ENCODE data around the gene PLXNA2. TPM values are rescaled to one million over a fixed set of nuclear protein-coding genes. Genes with fewer than 3 reads are reported as not detected.

Gene PLXNA2
- total RNA-seq, 8 experiments from 2014 or later, result 14.3 to 50.5 (median 34.1) TPM

- no peak for ATAC-seq (replicated peaks in 6 of 8)
- no peak overlapping the region for H3K27ac ChIP-seq
- in situ Hi-C loops (cut with MboI; ENCODE audit: low pct_unique_long_range_greater_than_20kb in 2 of 9, low sequenced_read_pairs in 9 of 9, unreplicated experiment in 9 of 9), result no loop called here
- peaks cover 30 to 40% of the 10 kb centered on the region in 2 donors for H3K4me1 ChIP-seq (replicated peaks in 1 of 2)
- no peak overlapping the region for H3K4me3 ChIP-seq
- 0 to 96% (median 91%) methylated on average over 1 to 6 of the region's 7 CpGs; no CpG with 5 or more reads in 1 of the 10 experiments for WGBS, 10 experiments
Measured at GRCh38 chr1:208187499-208188041, 56.6 kb downstream of the PLXNA2 start.

GRCh38 chr1:208185801-208186231, 58.4 kb downstream of the PLXNA2 start:
- H3K27ac ChIP-seq, result no peak overlapping the region
- no peak overlapping the region for H3K4me3 ChIP-seq
- in situ Hi-C loops (cut with MboI; ENCODE audit: low pct_unique_long_range_greater_than_20kb in 2 of 9, low sequenced_read_pairs in 9 of 9, unreplicated experiment in 9 of 9), result no loop called here
- ATAC-seq (replicated peaks in 6 of 8), result no peak
- 83 to 100% (median 92%) methylated on average over 1 to 3 of the region's 3 CpGs; no CpG with 5 or more reads in 3 of the 10 experiments for WGBS, 10 experiments
- peaks cover 45 to 58% of the 10 kb centered on the region in 2 donors for H3K4me1 ChIP-seq (replicated peaks in 1 of 2)

- in situ Hi-C loops (cut with MboI; ENCODE audit: low pct_unique_long_range_greater_than_20kb in 2 of 9, low sequenced_read_pairs in 9 of 9, unreplicated experiment in 9 of 9), result no loop called here
- H3K4me3 ChIP-seq, result no peak overlapping the region
- ATAC-seq (replicated peaks in 6 of 8), result peak in 1 of 8 experiments; percentile 6
- H3K27ac ChIP-seq, result no peak overlapping the region
- H3K4me1 ChIP-seq (replicated peaks in 1 of 2), result peaks cover 52 to 65% of the 10 kb centered on the region in 2 donors
- WGBS, 10 experiments, result 49 to 100% (median 69%) methylated on average over 1 to 5 of the region's 5 CpGs; no CpG with 5 or more reads in 2 of the 10 experiments
Measured at GRCh38 chr1:208184966-208185654, 59.1 kb downstream of the PLXNA2 start.

GRCh38 chr1:208183977-208184911, 59.9 kb downstream of the PLXNA2 start:
- ATAC-seq (replicated peaks in 6 of 8), result peak; percentile 38 to 96 (median 74)
- Histone ChIP-seq H3K4me1 (replicated peaks in 1 of 2) (peaks cover 61 to 74% of the 10 kb centered on the region in 2 donors), H3K27ac (no peak overlapping the region), H3K4me3 (no peak overlapping the region)
- in situ Hi-C loops (cut with MboI; ENCODE audit: low pct_unique_long_range_greater_than_20kb in 2 of 9, low sequenced_read_pairs in 9 of 9, unreplicated experiment in 9 of 9), result no loop called here
- 0 to 100% (median 72%) methylated on average over 1 to 8 of the region's 8 CpGs; no CpG with 5 or more reads in 3 of the 10 experiments for WGBS, 10 experiments

DNA sequence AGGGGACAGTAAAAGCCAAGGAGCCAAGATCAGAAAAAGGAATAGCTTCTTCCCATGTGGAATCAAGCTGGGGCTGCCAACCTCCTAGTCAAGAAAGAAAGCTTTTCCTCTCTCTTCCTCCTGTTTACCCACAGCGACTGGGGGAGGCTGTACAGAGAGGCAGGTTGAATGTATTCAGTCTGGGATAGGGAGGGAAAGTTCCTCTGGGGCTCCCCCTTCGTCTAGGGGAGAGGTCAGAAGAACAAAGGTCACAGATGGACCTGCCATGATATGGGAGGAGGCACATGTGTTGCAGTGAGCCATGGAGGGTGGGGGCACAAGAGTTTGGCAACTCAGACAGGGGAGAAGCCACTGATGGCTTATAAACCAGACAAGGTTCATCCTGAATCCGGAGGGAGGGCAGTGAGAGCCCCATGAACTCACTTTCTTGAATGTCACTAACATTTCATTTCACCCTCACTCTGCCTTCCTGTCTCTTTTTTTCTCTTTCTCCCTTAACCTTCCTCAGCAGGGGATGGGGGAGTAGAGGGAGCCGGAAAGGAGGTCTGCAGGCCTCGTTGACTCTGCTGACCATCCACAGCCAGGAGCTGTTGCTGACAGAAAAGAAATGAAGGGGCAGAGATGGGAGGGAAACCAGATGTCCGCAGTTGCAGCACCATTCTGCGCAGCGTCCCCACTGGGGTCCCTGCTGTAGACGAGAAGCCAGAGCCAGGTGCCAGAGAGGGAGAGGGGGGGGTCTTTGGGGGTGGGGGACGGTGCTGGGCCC, 61.1 kb downstream of the PLXNA2 start:
- Histone ChIP-seq H3K4me3 (no peak overlapping the region), H3K4me1 (replicated peaks in 1 of 2) (peaks cover 73 to 85% of the 10 kb centered on the region in 2 donors), H3K27ac (no peak overlapping the region)
- no peak for ATAC-seq (replicated peaks in 6 of 8)
- in situ Hi-C loops (cut with MboI; ENCODE audit: low pct_unique_long_range_greater_than_20kb in 2 of 9, low sequenced_read_pairs in 9 of 9, unreplicated experiment in 9 of 9), result no loop called here
- 20 to 100% (median 40%) methylated on average over 1 to 7 of the region's 10 CpGs; no CpG with 5 or more reads in 3 of the 10 experiments for WGBS, 10 experiments

DNA sequence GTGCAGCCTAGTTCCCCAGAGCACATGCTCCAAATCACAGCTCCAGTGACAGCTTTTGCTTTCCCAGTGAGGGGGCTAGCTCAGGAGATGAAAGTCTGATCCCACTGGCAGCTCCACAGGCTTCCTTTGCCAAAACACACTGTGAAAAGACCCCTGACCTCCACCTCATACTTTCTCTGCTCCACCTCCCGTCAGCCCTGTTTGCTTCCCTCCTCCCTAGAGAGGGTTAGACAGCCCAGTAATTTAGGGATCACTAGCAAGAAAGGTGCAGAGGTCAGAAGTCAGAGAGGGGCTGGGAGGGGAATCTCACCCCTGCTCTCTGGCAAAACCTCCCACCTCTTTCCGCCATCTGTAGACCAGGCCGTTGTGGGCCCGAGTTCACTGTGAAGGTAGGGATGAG, 62.8 kb downstream of the PLXNA2 start:
- H3K4me1 ChIP-seq (replicated peaks in 1 of 2), result peaks cover 85 to 94% of the 10 kb centered on the region in 2 donors
- in situ Hi-C loops (cut with MboI; ENCODE audit: low pct_unique_long_range_greater_than_20kb in 2 of 9, low sequenced_read_pairs in 9 of 9, unreplicated experiment in 9 of 9), result no loop called here
- H3K4me3 ChIP-seq, result no peak overlapping the region
- 8 to 95% (median 25%) methylated on average over 3 of the region's 4 CpGs; no CpG with 5 or more reads in 6 of the 10 experiments for WGBS, 10 experiments
- peak overlapping the region; percentile 3 to 11 for H3K27ac ChIP-seq
- ATAC-seq (replicated peaks in 6 of 8), result peak in 1 of 8 experiments; percentile 8

- 0 to 100% (median 57%) methylated on average over 1 to 7 of the region's 7 CpGs; no CpG with 5 or more reads in 2 of the 10 experiments for WGBS, 10 experiments
- ATAC-seq (replicated peaks in 6 of 8), result no peak
- in situ Hi-C loops (cut with MboI; ENCODE audit: low pct_unique_long_range_greater_than_20kb in 2 of 9, low sequenced_read_pairs in 9 of 9, unreplicated experiment in 9 of 9), result no loop called here
- H3K4me3 ChIP-seq, result no peak overlapping the region
- H3K27ac ChIP-seq, result no peak overlapping the region
- peaks cover 88% of the 10 kb centered on the region in 2 donors for H3K4me1 ChIP-seq (replicated peaks in 1 of 2)
Measured at GRCh38 chr1:208180421-208180820, 63.8 kb downstream of the PLXNA2 start.

- in situ Hi-C loops (cut with MboI; ENCODE audit: low pct_unique_long_range_greater_than_20kb in 2 of 9, low sequenced_read_pairs in 9 of 9, unreplicated experiment in 9 of 9), result no loop called here
- no peak overlapping the region for H3K4me3 ChIP-seq
- peaks cover 84 to 85% of the 10 kb centered on the region in 2 donors for H3K4me1 ChIP-seq (replicated peaks in 1 of 2)
- peak overlapping the region in 1 of 2 donors; percentile 19 for H3K27ac ChIP-seq
- ATAC-seq (replicated peaks in 6 of 8), result peak in 7 of 8 experiments; percentile 0 to 79 (median 72)
- WGBS, 10 experiments, result 0 to 47% (median 5%) methylated on average over 3 to 4 of the region's 7 CpGs; no CpG with 5 or more reads in 6 of the 10 experiments
Measured at GRCh38 chr1:208179961-208180409, 64.2 kb downstream of the PLXNA2 start.

- no peak overlapping the region for H3K4me3 ChIP-seq
- in situ Hi-C loops (cut with MboI; ENCODE audit: low pct_unique_long_range_greater_than_20kb in 2 of 9, low sequenced_read_pairs in 9 of 9, unreplicated experiment in 9 of 9), result no loop called here
- peaks cover 78 to 84% of the 10 kb centered on the region in 2 donors for H3K4me1 ChIP-seq (replicated peaks in 1 of 2)
- H3K27ac ChIP-seq, result peak overlapping the region; percentile 7 to 19
- ATAC-seq (replicated peaks in 6 of 8), result peak in 5 of 8 experiments; percentile 2 to 19 (median 5)
- WGBS, 10 experiments, result 0 to 60% (median 26%) methylated on average over 1 to 6 of the region's 6 CpGs; no CpG with 5 or more reads in 4 of the 10 experiments
Measured at GRCh38 chr1:208179263-208179816, 64.8 kb downstream of the PLXNA2 start.

- Histone ChIP-seq H3K4me3 (no peak overlapping the region), H3K4me1 (replicated peaks in 1 of 2) (peaks cover 67 to 84% of the 10 kb centered on the region in 2 donors), H3K27ac (no peak overlapping the region)
- in situ Hi-C loops (cut with MboI; ENCODE audit: low pct_unique_long_range_greater_than_20kb in 2 of 9, low sequenced_read_pairs in 9 of 9, unreplicated experiment in 9 of 9), result no loop called here
- peak in 2 of 8 experiments; percentile 6 to 39 for ATAC-seq (replicated peaks in 6 of 8)
- WGBS, 10 experiments, result 0 to 67% (median 38%) methylated on average over 1 to 2 of the region's 2 CpGs; no CpG with 5 or more reads in 4 of the 10 experiments
Measured at GRCh38 chr1:208178091-208178529, 66.1 kb downstream of the PLXNA2 start.

DNA sequence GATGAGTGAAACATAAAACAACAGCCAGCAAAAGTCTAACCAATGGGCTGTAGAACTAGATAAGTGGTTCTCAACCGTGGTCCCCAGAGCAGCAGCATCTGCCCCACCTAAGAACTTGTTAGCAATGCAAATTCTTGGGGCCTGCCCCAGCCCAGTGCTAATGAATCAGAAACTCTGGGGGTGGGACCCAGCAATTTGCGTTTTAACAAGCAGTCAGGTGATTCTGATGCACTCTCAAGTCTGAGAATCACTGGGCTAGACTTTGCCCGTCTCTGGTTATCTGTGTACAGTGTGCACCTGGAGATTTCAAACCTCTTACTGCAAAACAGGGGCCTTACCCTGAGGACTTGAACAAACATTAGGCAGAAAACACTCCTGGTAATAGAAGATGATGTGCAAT, 66.5 kb downstream of the PLXNA2 start:
- ATAC-seq (replicated peaks in 6 of 8), result peak in 7 of 8 experiments; percentile 12 to 93 (median 34)
- Histone ChIP-seq H3K27ac (no peak overlapping the region), H3K4me3 (no peak overlapping the region), H3K4me1 (replicated peaks in 1 of 2) (peaks cover 65 to 80% of the 10 kb centered on the region in 2 donors)
- WGBS, 10 experiments, result 0 to 27% (median 12%) methylated on average over 1 to 3 of the region's 3 CpGs; no CpG with 5 or more reads in 4 of the 10 experiments
- in situ Hi-C loops (cut with MboI; ENCODE audit: low pct_unique_long_range_greater_than_20kb in 2 of 9, low sequenced_read_pairs in 9 of 9, unreplicated experiment in 9 of 9), result no loop called here

All from motor neuron (in vitro differentiated cells).